HFF-Myc (cell line): Measurements from ENCODE around the gene CRYBG1.
A peak's percentile ranks its signal among the peaks of the same experiment; 100 is the strongest.

ENCODE experiments used
- DNase-seq: peaks from one replicate; pipeline ENCODE4 v3.0.0-alpha.2; 2011; ENCODE audit warnings: low read depth; ENCODE audit errors: extremely low read depth
- H3K4me3 ChIP-seq: replicated peaks from 2 replicates; pipeline ENCODE4 v1.5.1; 2011; ENCODE audit warnings: low read depth, mild to moderate bottlenecking, control low read depth, low read length
- CTCF ChIP-seq: IDR thresholded peaks from 2 replicates; pipeline ENCODE4 v1.5.1; 2012; ENCODE audit warnings: mild to moderate bottlenecking, low read depth, low read length, control low read depth; ENCODE audit errors: missing control alignments

Gene CRYBG1

GRCh38 chr6:106431972-106432371, 71.5 kb downstream of the CRYBG1 start:
- TF ChIP-seq CTCF = no peak
- DNase-seq = no peak
- H3K4me3 ChIP-seq = no peak overlapping the region

- no peak for TF ChIP-seq CTCF
- H3K4me3 ChIP-seq = no peak overlapping the region
- DNase-seq = no peak
Observed at GRCh38 chr6:106434530-106434929, 74.0 kb downstream of the CRYBG1 start.

GRCh38 chr6:106439459-106439858, 78.9 kb downstream of the CRYBG1 start:
- no peak for DNase-seq
- no peak overlapping the region for H3K4me3 ChIP-seq
- no peak for TF ChIP-seq CTCF

- H3K4me3 ChIP-seq = no peak overlapping the region
- no peak for DNase-seq
- TF ChIP-seq CTCF = no peak
Observed at GRCh38 chr6:106440546-106440945, 80.0 kb downstream of the CRYBG1 start.

- DNase-seq = no peak
- H3K4me3 ChIP-seq = no peak overlapping the region
- TF ChIP-seq CTCF = no peak
Observed at GRCh38 chr6:106442395-106442794, 81.9 kb downstream of the CRYBG1 start.

- peak; percentile 41 for DNase-seq
- H3K4me3 ChIP-seq = no peak overlapping the region
- TF ChIP-seq CTCF = peak; percentile 66
Observed at GRCh38 chr6:106444777-106445507, 84.4 kb downstream of the CRYBG1 start.

- no peak for DNase-seq
- H3K4me3 ChIP-seq = no peak overlapping the region
- no peak for TF ChIP-seq CTCF
Observed at GRCh38 chr6:106445508-106445878, 85.0 kb downstream of the CRYBG1 start.
